Tibial artery (tissue), 4 donors: ENCODE measurements around the gene CDH4.
"Not testable (repeated sequence)": the region's sequence is repeated elsewhere in the genome, so short reads cannot be mapped to it uniquely, and the experiment has no call there.

Experiments
- DNase-seq, 2 donors: peaks; one replicate each; pipeline ENCODE4 v3.0.0-alpha.2; 2019
- H3K27ac ChIP-seq, 2 donors: fragments of 200-600 bp; sonication (generic) in 1 of 2; 1 replicate in 1 of 2; 2 replicates in 1 of 2; pipeline ENCODE4 v1.5.1; 2018 to 2019; ENCODE audit warnings: mild to moderate bottlenecking in 1 of 2
- H3K27me3 ChIP-seq, 2 donors: fragments of 200-600 bp; sonication (generic) in 1 of 2; one replicate each; pipeline versions ENCODE4 v1.5.1 to v1.6.0; 2016 to 2019
- H3K36me3 ChIP-seq, 3 donors: fragments of 200-600 bp; sonication (generic) in 2 of 3; one replicate each; pipeline ENCODE4 v1.5.1; 2016 to 2019; ENCODE audit warnings: mild to moderate bottlenecking in 2 of 3
- H3K4me1 ChIP-seq, 4 donors: fragments of 200-600 bp; sonication (generic) in 2 of 4; 1 replicate in 3 of 4; 2 replicates in 1 of 4; pipeline ENCODE4 v1.5.1; 2016 to 2019
- H3K4me3 ChIP-seq, 2 donors: fragments of 200-600 bp; sonication (generic) in 1 of 2; 1 replicate in 1 of 2; 2 replicates in 1 of 2; pipeline ENCODE4 v1.5.1; 2018 to 2019; ENCODE audit warnings: mild to moderate bottlenecking in 2 of 2
- H3K9me3 ChIP-seq, 3 donors: fragments of 200-600 bp; sonication (generic) in 1 of 3; one replicate each; pipeline ENCODE4 v1.5.1; 2016 to 2019
- intact Hi-C: fragments of 100-400 bp; cut with DNase I; formaldehyde crosslinking; loops from one replicate; pipeline ENCODE4 v1.15.0; 2023; ENCODE audit warnings: low total_unique reads
- TF ChIP-seq, protein P1 (sequence below), 2 experiments: fragments of 200-600 bp in 1 of 2; fragments of 450-650 bp in 1 of 2; IDR thresholded peaks; one replicate each; pipeline ENCODE4 v1.5.1; 2017 to 2019; ENCODE audit warnings: antibody characterized with exemption in 2 of 2, mild to moderate bottlenecking in 1 of 2, moderate library complexity in 1 of 2

The CDH4 gene

DNA sequence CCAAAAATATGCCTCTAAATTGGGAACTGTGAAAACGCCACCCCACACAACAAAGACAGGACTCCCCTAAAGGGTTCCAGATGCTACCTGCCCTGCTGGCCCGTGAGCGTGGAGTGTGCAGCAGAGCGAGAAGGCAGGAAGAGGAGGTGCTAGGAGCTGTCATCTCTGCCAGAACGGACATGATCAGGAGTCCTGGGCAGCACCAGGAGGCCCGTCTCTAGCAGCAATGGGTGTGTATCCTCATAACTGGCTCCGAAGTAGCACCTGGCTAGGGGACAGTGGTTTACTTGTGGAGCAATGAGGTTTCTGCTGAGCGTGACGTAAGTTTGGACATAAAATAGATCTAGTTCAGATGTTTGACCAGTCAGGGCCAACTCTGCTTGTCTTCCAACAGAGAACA, 226.0 kb downstream of the CDH4 start:
- intact Hi-C loops: no loop called here
- no peaks in the 10 kb centered on the region for H3K4me1 ChIP-seq
- TF ChIP-seq, protein P1, sequence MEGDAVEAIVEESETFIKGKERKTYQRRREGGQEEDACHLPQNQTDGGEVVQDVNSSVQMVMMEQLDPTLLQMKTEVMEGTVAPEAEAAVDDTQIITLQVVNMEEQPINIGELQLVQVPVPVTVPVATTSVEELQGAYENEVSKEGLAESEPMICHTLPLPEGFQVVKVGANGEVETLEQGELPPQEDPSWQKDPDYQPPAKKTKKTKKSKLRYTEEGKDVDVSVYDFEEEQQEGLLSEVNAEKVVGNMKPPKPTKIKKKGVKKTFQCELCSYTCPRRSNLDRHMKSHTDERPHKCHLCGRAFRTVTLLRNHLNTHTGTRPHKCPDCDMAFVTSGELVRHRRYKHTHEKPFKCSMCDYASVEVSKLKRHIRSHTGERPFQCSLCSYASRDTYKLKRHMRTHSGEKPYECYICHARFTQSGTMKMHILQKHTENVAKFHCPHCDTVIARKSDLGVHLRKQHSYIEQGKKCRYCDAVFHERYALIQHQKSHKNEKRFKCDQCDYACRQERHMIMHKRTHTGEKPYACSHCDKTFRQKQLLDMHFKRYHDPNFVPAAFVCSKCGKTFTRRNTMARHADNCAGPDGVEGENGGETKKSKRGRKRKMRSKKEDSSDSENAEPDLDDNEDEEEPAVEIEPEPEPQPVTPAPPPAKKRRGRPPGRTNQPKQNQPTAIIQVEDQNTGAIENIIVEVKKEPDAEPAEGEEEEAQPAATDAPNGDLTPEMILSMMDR (IDR thresholded peaks at IDR 0.05): no peak
- no peak overlapping the region for H3K4me3 ChIP-seq
- H3K36me3 ChIP-seq: no peaks in the 10 kb centered on the region
- H3K27me3 ChIP-seq: peaks cover 0 to 11% of the 10 kb centered on the region in 2 donors
- no peak for DNase-seq
- peaks cover 0 to 4% (median 0%) of the 10 kb centered on the region in 3 donors for H3K9me3 ChIP-seq
- no peak overlapping the region for H3K27ac ChIP-seq

DNA sequence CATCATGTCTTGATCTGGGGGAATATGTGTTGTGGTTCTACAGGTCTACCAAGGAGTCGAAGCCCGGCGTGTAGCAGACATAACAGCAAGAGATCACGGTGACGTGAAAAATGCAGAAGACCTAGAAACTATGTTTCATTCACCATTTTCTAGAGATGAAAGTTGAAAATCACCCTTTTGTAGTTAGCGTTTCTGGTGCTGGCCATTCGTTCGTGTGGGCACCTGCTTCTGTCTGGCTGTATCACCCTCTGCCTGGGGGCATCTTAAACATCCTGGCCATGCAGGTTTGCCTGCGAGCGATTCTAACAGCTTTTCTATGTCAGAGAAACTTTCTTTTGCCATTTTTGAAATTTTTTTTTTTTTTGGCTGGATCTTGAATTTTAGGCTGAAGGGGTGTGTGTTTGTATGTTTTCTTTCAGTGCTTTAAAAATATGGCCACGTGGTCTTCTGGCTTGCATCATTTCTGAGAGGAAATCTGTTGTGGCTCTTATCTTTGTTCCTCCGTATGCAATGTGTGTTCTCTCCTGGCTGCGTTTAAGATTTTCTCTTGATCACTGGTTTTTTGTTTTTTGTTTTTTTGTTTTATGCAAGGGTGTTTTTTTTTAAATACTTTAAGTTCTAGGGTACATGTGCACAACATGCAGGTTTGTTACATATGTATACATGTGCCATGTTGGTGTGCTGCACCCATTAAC, 226.7 kb downstream of the CDH4 start:
- intact Hi-C loops: no loop called here
- peaks cover 0 to 11% of the 10 kb centered on the region in 2 donors for H3K27me3 ChIP-seq
- no peaks in the 10 kb centered on the region for H3K36me3 ChIP-seq
- DNase-seq: no peak
- no peak overlapping the region for H3K4me3 ChIP-seq
- TF ChIP-seq, protein P1 (IDR thresholded peaks at IDR 0.05): no peak
- peaks cover 0 to 4% (median 0%) of the 10 kb centered on the region in 3 donors for H3K9me3 ChIP-seq
- no peaks in the 10 kb centered on the region for H3K4me1 ChIP-seq
- H3K27ac ChIP-seq: no peak overlapping the region

DNA sequence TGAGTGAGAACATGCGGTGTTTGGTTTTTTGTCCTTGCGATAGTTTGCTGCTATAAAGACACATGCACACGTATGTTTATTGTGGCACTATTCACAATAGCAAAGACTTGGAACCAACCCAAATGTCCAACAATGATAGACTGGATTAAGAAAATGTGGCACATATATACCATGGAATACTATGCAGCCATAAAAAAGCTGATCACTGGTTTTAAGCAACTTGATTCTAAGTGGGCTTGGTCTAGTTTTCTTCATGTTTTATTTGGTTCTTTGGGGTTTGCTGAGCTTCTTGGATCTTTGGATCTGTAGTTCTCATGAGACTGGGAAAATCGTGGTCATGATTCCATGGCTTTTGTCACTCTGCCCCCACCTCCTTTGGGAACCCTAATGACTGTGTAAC, 227.4 kb downstream of the CDH4 start:
- H3K36me3 ChIP-seq, H3K4me1 ChIP-seq, intact Hi-C loops, H3K9me3 ChIP-seq, H3K4me3 ChIP-seq, H3K27ac ChIP-seq, DNase-seq: not testable (repeated sequence)
- H3K27me3 ChIP-seq: peaks cover 0 to 11% of the 10 kb centered on the region in 2 donors

DNA sequence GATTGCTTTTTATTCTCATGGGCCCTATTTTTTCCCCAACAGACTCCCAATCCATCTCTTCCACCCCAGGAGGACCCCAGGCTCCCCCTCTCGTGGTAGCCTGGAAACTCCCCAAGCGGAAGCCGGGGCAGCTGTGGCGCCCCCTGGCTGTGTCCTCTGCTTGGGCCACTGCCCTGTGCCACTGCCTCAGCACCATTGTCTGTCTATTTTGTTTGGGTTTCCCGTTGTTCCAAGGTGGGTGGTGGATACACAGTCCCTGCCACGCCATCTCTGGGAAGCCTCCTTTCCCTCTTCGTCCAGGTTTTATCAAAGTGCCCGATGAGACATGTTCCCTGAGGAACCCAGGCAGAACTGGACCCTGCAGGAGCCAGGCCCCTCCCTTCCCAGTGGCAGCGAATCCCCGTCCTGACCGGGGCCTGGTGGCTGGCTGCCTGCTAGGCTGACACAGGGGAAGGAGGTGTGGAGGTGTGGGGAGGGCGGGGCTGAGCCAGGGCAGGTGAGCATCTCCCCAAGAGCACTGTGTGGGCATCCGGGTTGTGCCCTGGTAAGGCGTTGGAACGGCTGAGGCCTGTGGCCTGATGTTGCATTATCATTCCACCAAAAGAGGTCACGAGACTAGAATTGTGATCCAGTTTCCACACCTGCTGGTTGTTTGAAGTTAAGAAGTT, 228.2 kb downstream of the CDH4 start:
- no peaks in the 10 kb centered on the region for H3K36me3 ChIP-seq
- H3K27me3 ChIP-seq: peaks cover 0 to 12% of the 10 kb centered on the region in 2 donors
- DNase-seq: no peak
- H3K9me3 ChIP-seq: peaks cover 0 to 4% (median 0%) of the 10 kb centered on the region in 3 donors
- H3K4me1 ChIP-seq: no peaks in the 10 kb centered on the region
- TF ChIP-seq, protein P1 (IDR thresholded peaks at IDR 0.05): no peak
- intact Hi-C loops: no loop called here
- no peak overlapping the region for H3K27ac ChIP-seq
- H3K4me3 ChIP-seq: no peak overlapping the region

DNA sequence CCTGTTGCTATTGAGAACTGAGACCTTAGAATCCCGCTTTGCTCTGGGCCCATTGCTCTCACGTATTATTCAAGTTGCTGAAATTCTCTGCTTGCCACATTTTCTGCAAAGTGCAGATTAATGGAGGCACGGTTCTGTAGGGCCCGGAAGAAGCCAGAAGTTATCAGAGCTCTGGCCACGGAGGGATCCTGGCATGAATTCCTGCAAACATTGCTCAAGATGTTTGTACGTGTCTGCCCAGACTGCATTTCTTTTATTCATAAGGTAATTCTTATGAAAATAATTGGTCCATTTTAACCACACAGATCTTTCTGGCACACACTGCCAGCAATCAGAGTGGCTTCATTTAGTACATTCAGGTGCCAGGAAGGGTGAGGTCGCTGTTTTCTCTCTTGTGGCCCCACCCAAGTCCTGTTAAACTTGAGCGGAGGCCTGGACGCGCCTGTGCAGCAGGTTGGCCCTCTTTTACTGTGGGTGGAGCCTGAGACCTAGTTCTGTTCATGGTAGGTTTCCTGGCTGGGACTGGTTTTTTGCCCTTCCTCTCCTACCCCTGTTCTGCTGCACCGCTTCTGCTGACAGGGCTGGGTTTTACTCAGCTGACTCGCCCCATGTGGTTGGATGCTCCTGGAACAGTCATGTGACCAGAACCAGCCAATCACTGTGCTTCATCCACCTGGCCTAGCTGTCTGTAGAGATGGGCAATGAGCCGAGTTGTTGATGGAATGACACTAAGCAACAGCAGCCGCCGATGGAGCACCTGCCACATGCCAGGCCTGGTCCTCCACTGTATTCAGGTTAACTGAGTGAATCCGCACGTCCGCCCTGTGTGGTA, 230.2 kb downstream of the CDH4 start:
- Histone ChIP-seq H3K4me3 (no peak overlapping the region), H3K36me3 (no peaks in the 10 kb centered on the region), H3K27ac (no peak overlapping the region), H3K9me3 (peaks cover 0 to 4% (median 0%) of the 10 kb centered on the region in 3 donors), H3K27me3 (peaks cover 0 to 11% of the 10 kb centered on the region in 2 donors), H3K4me1 (no peaks in the 10 kb centered on the region)
- TF ChIP-seq, protein P1 (IDR thresholded peaks at IDR 0.05): no peak
- no peak for DNase-seq
- intact Hi-C loops: no loop called here
